SK-N-SH (cell line): ENCODE measurements around the gene MEX3D.

Experiments
- CTCF ChIP-seq: fragments of 200-600 bp; sonication (generic); IDR thresholded peaks from 2 replicates; pipeline ENCODE4 v1.6.1; 2017; ENCODE audit warnings: antibody characterized with exemption, mild to moderate bottlenecking, moderate library complexity
- MXI1 ChIP-seq: IDR thresholded peaks from 2 replicates; pipeline ENCODE4 v1.6.1; 2012; ENCODE audit warnings: mild to moderate bottlenecking, low read depth, low read length, improper control_type of control experiment

- TF ChIP-seq MXI1: no peak
- no peak for TF ChIP-seq CTCF
Measured at GRCh38 chr19:1613808-1614570, 45.9 kb upstream of the MEX3D start.
